ENCODE measurements around the gene ZNF605.
"Not testable (repeated sequence)": the region's sequence is repeated elsewhere in the genome, so short reads cannot be mapped to it uniquely, and the experiment has no call there.

ZNF605 gene

GRCh38 chr12:132940071-132940719 lies 15.9 kb downstream of the ZNF605 start:
- Mint-ChIP-seq H3K27ac (no peak overlapping the region), H3K4me1 (no peaks in the 10 kb centered on the region), H3K9me3 (peaks cover 9 to 21% of the 10 kb centered on the region in 2 donors), H3K27me3 (no peaks in the 10 kb centered on the region), H3K36me3 (peaks cover 56 to 69% of the 10 kb centered on the region in 2 donors), H3K4me3 (no peak overlapping the region)
- DNase-seq (no peak), ATAC-seq (replicated peaks) (no peak)

- not testable (repeated sequence) for H3K27ac Mint-ChIP-seq; ATAC-seq (replicated peaks); H3K4me3 Mint-ChIP-seq; DNase-seq; H3K4me1 Mint-ChIP-seq; H3K27me3 Mint-ChIP-seq
- Mint-ChIP-seq H3K36me3 (peaks cover 56 to 69% of the 10 kb centered on the region in 2 donors), H3K9me3 (peaks cover 17 to 24% of the 10 kb centered on the region in 2 donors)
Measured at GRCh38 chr12:132938807-132939206, 17.3 kb downstream of the ZNF605 start.

- H3K36me3 Mint-ChIP-seq: peaks cover 53 to 67% of the 10 kb centered on the region in 2 donors
- no peak overlapping the region for H3K4me3 Mint-ChIP-seq
- peaks cover 20 to 28% of the 10 kb centered on the region in 2 donors for H3K9me3 Mint-ChIP-seq
- DNase-seq (no peak), ATAC-seq (replicated peaks) (no peak)
- H3K27me3 Mint-ChIP-seq: no peaks in the 10 kb centered on the region
- no peaks in the 10 kb centered on the region for H3K4me1 Mint-ChIP-seq
- no peak overlapping the region for H3K27ac Mint-ChIP-seq
Measured at GRCh38 chr12:132937476-132937875, 18.6 kb downstream of the ZNF605 start.

- peaks cover 52 to 67% of the 10 kb centered on the region in 2 donors for H3K36me3 Mint-ChIP-seq
- H3K4me3 Mint-ChIP-seq; H3K4me1 Mint-ChIP-seq; DNase-seq; H3K27me3 Mint-ChIP-seq; ATAC-seq (replicated peaks); H3K27ac Mint-ChIP-seq: not testable (repeated sequence)
- peaks cover 20 to 29% of the 10 kb centered on the region in 2 donors for H3K9me3 Mint-ChIP-seq
Measured at GRCh38 chr12:132936921-132937320, 19.2 kb downstream of the ZNF605 start.

- no peak for ATAC-seq (replicated peaks)
- H3K4me1 Mint-ChIP-seq: no peaks in the 10 kb centered on the region
- no peaks in the 10 kb centered on the region for H3K27me3 Mint-ChIP-seq
- no peak for DNase-seq
- H3K36me3 Mint-ChIP-seq: peaks cover 51 to 67% of the 10 kb centered on the region in 2 donors
- H3K4me3 Mint-ChIP-seq: no peak overlapping the region
- H3K27ac Mint-ChIP-seq: no peak overlapping the region
- peaks cover 22 to 29% of the 10 kb centered on the region in 2 donors for H3K9me3 Mint-ChIP-seq
Measured at GRCh38 chr12:132936163-132936562, 19.9 kb downstream of the ZNF605 start.

- ATAC-seq (replicated peaks): no peak
- no peak overlapping the region for H3K4me3 Mint-ChIP-seq
- H3K4me1 Mint-ChIP-seq: no peaks in the 10 kb centered on the region
- H3K9me3 Mint-ChIP-seq: peaks cover 47 to 64% of the 10 kb centered on the region in 2 donors
- peak overlapping the region; percentile 5 for H3K27ac Mint-ChIP-seq
- no peak for DNase-seq
- H3K27me3 Mint-ChIP-seq: no peaks in the 10 kb centered on the region
- H3K36me3 Mint-ChIP-seq: peaks cover 59 to 83% of the 10 kb centered on the region in 2 donors
Measured at GRCh38 chr12:132926415-132926833, 29.7 kb downstream of the ZNF605 start.

GRCh38 chr12:132925597-132926414 lies 30.3 kb downstream of the ZNF605 start:
- Mint-ChIP-seq H3K4me3 (no peak overlapping the region), H3K4me1 (no peaks in the 10 kb centered on the region), H3K36me3 (peaks cover 59 to 82% of the 10 kb centered on the region in 2 donors), H3K9me3 (peaks cover 43 to 61% of the 10 kb centered on the region in 2 donors), H3K27me3 (no peaks in the 10 kb centered on the region), H3K27ac (peak overlapping the region; percentile 14)
- ATAC-seq (replicated peaks) (no peak), DNase-seq (no peak)

- DNase-seq (no peak), ATAC-seq (replicated peaks) (no peak)
- H3K36me3 Mint-ChIP-seq: peaks cover 54 to 69% of the 10 kb centered on the region in 2 donors
- no peak overlapping the region for H3K4me3 Mint-ChIP-seq
- no peak overlapping the region for H3K27ac Mint-ChIP-seq
- no peaks in the 10 kb centered on the region for H3K4me1 Mint-ChIP-seq
- peaks cover 37 to 53% of the 10 kb centered on the region in 2 donors for H3K9me3 Mint-ChIP-seq
- no peaks in the 10 kb centered on the region for H3K27me3 Mint-ChIP-seq
Measured at GRCh38 chr12:132924356-132924755, 31.8 kb downstream of the ZNF605 start.

GRCh38 chr12:132923356-132923909 lies 32.7 kb downstream of the ZNF605 start:
- Mint-ChIP-seq H3K27me3 (no peaks in the 10 kb centered on the region), H3K9me3 (peaks cover 34 to 49% of the 10 kb centered on the region in 2 donors), H3K4me3 (no peak overlapping the region), H3K36me3 (peaks cover 45 to 61% of the 10 kb centered on the region in 2 donors), H3K27ac (no peak overlapping the region), H3K4me1 (no peaks in the 10 kb centered on the region)
- DNase-seq: no peak
- ATAC-seq (replicated peaks): no peak

- H3K27me3 Mint-ChIP-seq: no peaks in the 10 kb centered on the region
- no peak overlapping the region for H3K4me3 Mint-ChIP-seq
- peaks cover 48 to 68% of the 10 kb centered on the region in 2 donors for H3K36me3 Mint-ChIP-seq
- H3K27ac Mint-ChIP-seq: no peak overlapping the region
- H3K4me1 Mint-ChIP-seq: no peaks in the 10 kb centered on the region
- DNase-seq: no peak
- ATAC-seq (replicated peaks): no peak
- H3K9me3 Mint-ChIP-seq: peaks cover 37 to 56% of the 10 kb centered on the region in 2 donors
Measured at GRCh38 chr12:132922676-132923075, 33.4 kb downstream of the ZNF605 start.

GRCh38 chr12:132921685-132922084 lies 34.4 kb downstream of the ZNF605 start:
- Mint-ChIP-seq H3K27ac (no peak overlapping the region), H3K4me3 (no peak overlapping the region), H3K36me3 (peaks cover 44 to 64% of the 10 kb centered on the region in 2 donors), H3K9me3 (peaks cover 36 to 53% of the 10 kb centered on the region in 2 donors), H3K4me1 (no peaks in the 10 kb centered on the region), H3K27me3 (no peaks in the 10 kb centered on the region)
- ATAC-seq (replicated peaks) (no peak), DNase-seq (no peak)

- H3K27ac Mint-ChIP-seq: no peak overlapping the region
- H3K27me3 Mint-ChIP-seq: no peaks in the 10 kb centered on the region
- H3K4me3 Mint-ChIP-seq: no peak overlapping the region
- H3K36me3 Mint-ChIP-seq: peaks cover 33 to 55% of the 10 kb centered on the region in 2 donors
- H3K9me3 Mint-ChIP-seq: peaks cover 26 to 41% of the 10 kb centered on the region in 2 donors
- ATAC-seq (replicated peaks) (no peak), DNase-seq (no peak)
- no peaks in the 10 kb centered on the region for H3K4me1 Mint-ChIP-seq
Measured at GRCh38 chr12:132918680-132919079, 37.4 kb downstream of the ZNF605 start.

- peak overlapping the region; percentile 86 to 92 for H3K4me3 Mint-ChIP-seq
- peaks cover 17 to 24% of the 10 kb centered on the region in 2 donors for H3K36me3 Mint-ChIP-seq
- H3K27me3 Mint-ChIP-seq: peaks cover 11 to 25% of the 10 kb centered on the region in 2 donors
- peaks cover 3 to 16% of the 10 kb centered on the region in 2 donors for H3K4me1 Mint-ChIP-seq
- H3K9me3 Mint-ChIP-seq: peaks cover 15 to 18% of the 10 kb centered on the region in 2 donors
- peak overlapping the region; percentile 91 for H3K27ac Mint-ChIP-seq
- DNase-seq (no peak), ATAC-seq (replicated peaks) (no peak)
Measured at GRCh38 chr12:132909030-132909368, 47.1 kb downstream of the ZNF605 start.

GRCh38 chr12:132908145-132909029 lies 47.7 kb downstream of the ZNF605 start:
- DNase-seq (peak; percentile 97), ATAC-seq (replicated peaks) (peak; percentile 92)
- Mint-ChIP-seq H3K4me1 (peaks cover 3 to 16% of the 10 kb centered on the region in 2 donors), H3K27ac (peak overlapping the region; percentile 91), H3K4me3 (peak overlapping the region; percentile 86 to 92), H3K9me3 (peaks cover 9 to 12% of the 10 kb centered on the region in 2 donors), H3K36me3 (peaks cover 13 to 20% of the 10 kb centered on the region in 2 donors), H3K27me3 (peaks cover 11 to 25% of the 10 kb centered on the region in 2 donors)
